ENCODE results near the gene CHST14. TPM values are rescaled to one million over a fixed set of nuclear protein-coding genes. Genes with fewer than 3 reads are reported as not detected.

Gene CHST14
- polyA plus RNA-seq, 1 of the 3 experiments (the other 2 are of a cell fraction) = 43.2 TPM

DNA sequence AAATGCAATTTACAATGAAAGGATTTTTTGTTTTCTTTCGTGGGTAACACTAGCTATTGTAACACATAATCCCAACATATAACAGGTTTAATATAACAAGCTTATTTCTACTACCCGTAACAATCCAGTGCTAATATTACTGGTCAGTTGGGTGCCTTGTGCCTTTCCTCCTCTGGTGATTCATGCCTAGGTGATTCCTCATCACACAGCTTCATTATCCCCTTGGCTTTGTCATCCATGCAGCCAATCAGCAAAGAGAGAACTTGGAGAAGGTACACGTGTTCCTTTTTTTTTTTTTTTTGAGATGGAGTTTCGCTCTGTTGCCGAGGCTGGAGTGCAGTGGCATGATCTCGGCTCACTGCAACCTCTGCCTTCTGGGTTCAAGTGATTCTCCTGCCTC is 30.7 kb downstream of the CHST14 start:
- CTCF ChIA-PET = no interaction called here
- peaks cover 0 to 13% of the 10 kb centered on the region in 2 experiments; a peak in 2 of 4 replicates for H3K4me1 ChIP-seq (ENCODE audit: control insufficient read depth in 1 of 2, insufficient read depth in 2 of 2, low read depth in 1 of 2, low read length in 1 of 2)
- H3K27ac ChIP-seq (ENCODE audit: low read depth in 2 of 2, low read length in 1 of 2) = peak overlapping the region in 1 of 2 experiments; percentile 67; a peak in 2 of 4 replicates
- H3K9me3 ChIP-seq = no peaks in the 10 kb centered on the region
- no peaks in the 10 kb centered on the region for H3K79me2 ChIP-seq (ENCODE audit: insufficient read depth)
- no peaks in the 10 kb centered on the region for H3K36me3 ChIP-seq (replicated peaks in 1 of 2; ENCODE audit: control insufficient read depth in 1 of 2, insufficient read depth in 2 of 2, low read length in 1 of 2)
- H4K20me1 ChIP-seq (ENCODE audit: insufficient read depth) = no peaks in the 10 kb centered on the region
- POLR2A ChIA-PET = no interaction called here
- WGBS (ENCODE audit: low lambda C conversion rate) = 64% methylated on average over 6 of the region's 6 CpGs
- no peaks in the 10 kb centered on the region for H3K9me2 ChIP-seq
- no peak for TF ChIP-seq GABPA (IDR thresholded peaks at IDR 0.05; ENCODE audit: low read depth)
- TF ChIP-seq YY1 (IDR thresholded peaks at IDR 0.05; ENCODE audit: low read depth) = no peak
- TF ChIP-seq, protein P1, sequence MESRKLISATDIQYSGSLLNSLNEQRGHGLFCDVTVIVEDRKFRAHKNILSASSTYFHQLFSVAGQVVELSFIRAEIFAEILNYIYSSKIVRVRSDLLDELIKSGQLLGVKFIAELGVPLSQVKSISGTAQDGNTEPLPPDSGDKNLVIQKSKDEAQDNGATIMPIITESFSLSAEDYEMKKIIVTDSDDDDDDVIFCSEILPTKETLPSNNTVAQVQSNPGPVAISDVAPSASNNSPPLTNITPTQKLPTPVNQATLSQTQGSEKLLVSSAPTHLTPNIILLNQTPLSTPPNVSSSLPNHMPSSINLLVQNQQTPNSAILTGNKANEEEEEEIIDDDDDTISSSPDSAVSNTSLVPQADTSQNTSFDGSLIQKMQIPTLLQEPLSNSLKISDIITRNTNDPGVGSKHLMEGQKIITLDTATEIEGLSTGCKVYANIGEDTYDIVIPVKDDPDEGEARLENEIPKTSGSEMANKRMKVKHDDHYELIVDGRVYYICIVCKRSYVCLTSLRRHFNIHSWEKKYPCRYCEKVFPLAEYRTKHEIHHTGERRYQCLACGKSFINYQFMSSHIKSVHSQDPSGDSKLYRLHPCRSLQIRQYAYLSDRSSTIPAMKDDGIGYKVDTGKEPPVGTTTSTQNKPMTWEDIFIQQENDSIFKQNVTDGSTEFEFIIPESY (IDR thresholded peaks at IDR 0.05; ENCODE audit: borderline replicate concordance, low read depth) = no peak
- TF ChIP-seq CTCF (IDR thresholded peaks at IDR 0.05) = no peak
- no peak for TF ChIP-seq RXRA (IDR thresholded peaks at IDR 0.05; ENCODE audit: borderline replicate concordance, low read depth)
- no peak for TF ChIP-seq POLR2AphosphoS5 (IDR thresholded peaks at IDR 0.05; ENCODE audit: low read depth, low read length)
- no peaks in the 10 kb centered on the region for H3K27me3 ChIP-seq (ENCODE audit: insufficient read depth)
- DNase-seq = no peak
- no peak overlapping the region for H3K4me3 ChIP-seq (ENCODE audit: low read depth in 2 of 2, low read length in 1 of 2)
- peaks cover 18% of the 10 kb centered on the region for H3F3A ChIP-seq (replicated peaks; ENCODE audit: insufficient read depth)
- H2AFZ ChIP-seq (ENCODE audit: low read depth) = no peak overlapping the region
- no peak overlapping the region for H3K9ac ChIP-seq
- 0 out of 2 replicates have a peak overlapping the region, but pooled peaks have one; percentile 26 for H3K4me2 ChIP-seq

GRCh38 chr15:40506964-40507571 is 36.3 kb downstream of the CHST14 start:
- DNase-seq = peak; percentile 95
- Histone ChIP-seq H3K27me3 (ENCODE audit: insufficient read depth) (no peaks in the 10 kb centered on the region), H3K4me1 (ENCODE audit: control insufficient read depth in 1 of 2, insufficient read depth in 2 of 2, low read depth in 1 of 2, low read length in 1 of 2) (no peaks in the 10 kb centered on the region; a peak in 1 of 4 replicates), H3K4me3 (ENCODE audit: low read depth in 2 of 2, low read length in 1 of 2) (peak overlapping the region in 1 of 2 experiments; percentile 2; a peak in 1 of 4 replicates), H4K20me1 (ENCODE audit: insufficient read depth) (no peaks in the 10 kb centered on the region), H3K36me3 (replicated peaks in 1 of 2; ENCODE audit: control insufficient read depth in 1 of 2, insufficient read depth in 2 of 2, low read length in 1 of 2) (no peaks in the 10 kb centered on the region), H3K9me2 (no peaks in the 10 kb centered on the region), H3K9me3 (no peaks in the 10 kb centered on the region), H3K9ac (no peak overlapping the region), H2AFZ (ENCODE audit: low read depth) (peak overlapping the region; percentile 66; the same call in 1 of the 2 replicates), H3F3A (replicated peaks; ENCODE audit: insufficient read depth) (no peaks in the 10 kb centered on the region), H3K79me2 (ENCODE audit: insufficient read depth) (no peaks in the 10 kb centered on the region), H3K4me2 (peak overlapping the region; percentile 46; the same call in 1 of the 2 replicates), H3K27ac (ENCODE audit: low read depth in 2 of 2, low read length in 1 of 2) (no peak overlapping the region)
- TF ChIP-seq MAX (IDR thresholded peaks at IDR 0.05; ENCODE audit: low read depth) (peak; percentile 78), RAD21 (IDR thresholded peaks at IDR 0.05; ENCODE audit: low read length) (peak; percentile 64), TCF12 (IDR thresholded peaks at IDR 0.05) (0 out of 2 replicates have a peak, but pooled peaks have one; percentile 7), ELF1 (IDR thresholded peaks at IDR 0.05) (no peak), MXI1 (IDR thresholded peaks at IDR 0.05; ENCODE audit: low read depth, low read length) (no peak), CTCF (IDR thresholded peaks at IDR 0.05) (peak; percentile 69), SIN3A (IDR thresholded peaks at IDR 0.05; ENCODE audit: borderline replicate concordance, low read depth, low read length) (peak; percentile 54; the same call in 1 of the 2 replicates), SMC3 (IDR thresholded peaks at IDR 0.05; ENCODE audit: low read depth, low read length) (peak; percentile 62)
- WGBS (ENCODE audit: low lambda C conversion rate) = 26% methylated on average over 17 of the region's 30 CpGs
- POLR2A ChIA-PET = no interaction called here
- CTCF ChIA-PET = interaction anchor here (0.6 to 3.8 kb wide), 26 partner anchors 10 to 705 kb away, joined by 3 to 23 read pairs (median 3); partner anchors contain the start of gene CCDC9B

Data from SK-N-SH (cell line).